ENCODE results near the gene KANSL1.
A peak's percentile ranks its signal among the peaks of the same experiment; 100 is the strongest.
"Not testable (repeated sequence)": the region's sequence is repeated elsewhere in the genome, so short reads cannot be mapped to it uniquely, and the experiment has no call there.

KANSL1 gene

GRCh38 chr17:46193151-46193625 lies at the start of gene KANSL1:
Gene KANSL1, minus strand, starts transcription at chr17:46193429. Its CDS starts 21,286 bp downstream, at chr17:46172143.
- FAIRE-seq = no peak

GRCh38 chr17:46231359-46231758 lies 38.1 kb upstream of the KANSL1 start:
- DNase-seq (ENCODE audit: extremely low spot score, insufficient read length, low read depth); FAIRE-seq: not testable (repeated sequence)

More at GRCh38 chr17:46193151-46193625, at the start of gene KANSL1:
- peak; percentile 73 for DNase-seq (ENCODE audit: extremely low spot score, insufficient read length, low read depth)

- DNase-seq (ENCODE audit: extremely low spot score, insufficient read length, low read depth) (peak; percentile 55), FAIRE-seq (peak; percentile 79)
These were observed 32.1 kb upstream of the KANSL1 start for GRCh38 chr17:46225274-46225794.

GRCh38 chr17:46224864-46225263 lies 31.6 kb upstream of the KANSL1 start:
- not testable (repeated sequence) for FAIRE-seq; DNase-seq (ENCODE audit: extremely low spot score, insufficient read length, low read depth)

- FAIRE-seq; DNase-seq (ENCODE audit: extremely low spot score, insufficient read length, low read depth): not testable (repeated sequence)
These were observed 29.8 kb upstream of the KANSL1 start for GRCh38 chr17:46223041-46223440.

GRCh38 chr17:46216682-46217081 lies 23.5 kb upstream of the KANSL1 start:
- FAIRE-seq (no peak), DNase-seq (ENCODE audit: extremely low spot score, insufficient read length, low read depth) (no peak)

- FAIRE-seq (no peak), DNase-seq (ENCODE audit: extremely low spot score, insufficient read length, low read depth) (no peak)
These were observed 19.6 kb upstream of the KANSL1 start for GRCh38 chr17:46212634-46213435.

GRCh38 chr17:46208997-46209396 lies 15.8 kb upstream of the KANSL1 start:
- FAIRE-seq (no peak), DNase-seq (ENCODE audit: extremely low spot score, insufficient read length, low read depth) (no peak)

- no peak for DNase-seq (ENCODE audit: extremely low spot score, insufficient read length, low read depth)
- no peak for FAIRE-seq
These were observed 12.7 kb upstream of the KANSL1 start for GRCh38 chr17:46205975-46206374.

- FAIRE-seq = no peak
- no peak for DNase-seq (ENCODE audit: extremely low spot score, insufficient read length, low read depth)
These were observed 9.2 kb upstream of the KANSL1 start for GRCh38 chr17:46202424-46202823.

- FAIRE-seq = no peak
- DNase-seq (ENCODE audit: extremely low spot score, insufficient read length, low read depth) = no peak
These were observed 8.3 kb upstream of the KANSL1 start for GRCh38 chr17:46201491-46201890.

GRCh38 chr17:46200197-46200596 lies 7.0 kb upstream of the KANSL1 start:
- no peak for FAIRE-seq
- no peak for DNase-seq (ENCODE audit: extremely low spot score, insufficient read length, low read depth)

- DNase-seq (ENCODE audit: extremely low spot score, insufficient read length, low read depth) (no peak), FAIRE-seq (no peak)
These were observed 6.2 kb upstream of the KANSL1 start for GRCh38 chr17:46199379-46199778.

- no peak for FAIRE-seq
- DNase-seq (ENCODE audit: extremely low spot score, insufficient read length, low read depth) = no peak
These were observed 5.0 kb upstream of the KANSL1 start for GRCh38 chr17:46198233-46198632.

GRCh38 chr17:46197530-46197929 lies 4.3 kb upstream of the KANSL1 start:
- FAIRE-seq (no peak), DNase-seq (ENCODE audit: extremely low spot score, insufficient read length, low read depth) (no peak)

- no peak for DNase-seq (ENCODE audit: extremely low spot score, insufficient read length, low read depth)
- no peak for FAIRE-seq
These were observed 2.9 kb upstream of the KANSL1 start for GRCh38 chr17:46195939-46196716.

GRCh38 chr17:46195217-46195855 lies 2.1 kb upstream of the KANSL1 start:
- DNase-seq (ENCODE audit: extremely low spot score, insufficient read length, low read depth) (no peak), FAIRE-seq (no peak)

GRCh38 chr17:46194393-46195216 lies 1.4 kb upstream of the KANSL1 start:
- DNase-seq (ENCODE audit: extremely low spot score, insufficient read length, low read depth) (no peak), FAIRE-seq (peak; percentile 55)

- FAIRE-seq (peak; percentile 62), DNase-seq (ENCODE audit: extremely low spot score, insufficient read length, low read depth) (peak; percentile 73)
These were observed 580 bp upstream of the KANSL1 start for GRCh38 chr17:46193626-46194392.

Data from GM18507 (cell line).